GM12878 (cell line): ENCODE results near the gene TRAPPC12. TPM values are rescaled to one million over a fixed set of nuclear protein-coding genes. Genes with fewer than 3 reads are reported as not detected.

Experiments
- ATAC-seq: fragments of 200-7000 bp; cut with Tn5 transposase; 3 replicates; pipeline ENCODE4 v1.9.1; 2020; ENCODE audit warnings: mild to moderate bottlenecking, moderate library complexity
- BruUV-seq: library from RNA; stranded (reverse); fragments of 400-500 nt; replicated peaks from 2 replicates; lab custom pipeline; 2021; lab: Mats Ljungman, UMichigan
- CTCF ChIA-PET: fragments of 300-600 bp; sonication (Branson Sonifier 250); formaldehyde crosslinking; extraction: SDS; loops from one replicate; lab custom pipeline; 2021; ENCODE audit warnings: inconsistent platforms; lab: Yijun Ruan, JAX
- POLR2A ChIA-PET: fragments of 350-600 bp; formaldehyde crosslinking; extraction: SDS; loops from one replicate; lab custom pipeline; 2021; ENCODE audit warnings: inconsistent platforms; lab: Charles Lee
- RAD21 ChIA-PET: fragments of 300-600 bp; sonication (Branson Sonifier 250); formaldehyde crosslinking; loops from one replicate; lab custom pipeline; 2023; ENCODE audit warnings: antibody characterized with exemption; ENCODE audit not compliant: unreplicated experiment; lab: Charles Lee
- SMC1A ChIA-PET: fragments of 300-600 bp; sonication (Branson Sonifier 250); formaldehyde crosslinking; loops from one replicate; lab custom pipeline; 2023; ENCODE audit not compliant: unreplicated experiment, uncharacterized antibody; lab: Charles Lee
- DNase-seq: peaks from one replicate; pipeline ENCODE4 v3.0.0-alpha.2; 2011; ENCODE audit warnings: low read depth, low spot score
- FAIRE-seq: peaks from 3 replicates; lab custom pipeline; 2011; peaks lifted over from hg19 to GRCh38; lab: Jason Lieb, UNC
- H2AFZ ChIP-seq: 2 replicates; pipeline ENCODE4 v1.6.0; 2011; ENCODE audit warnings: low read depth, low read length, control low read depth; ENCODE audit not compliant: control insufficient read depth
- H3K27ac ChIP-seq: 2 replicates; pipeline ENCODE4 v1.5.1; 2011; ENCODE audit warnings: control low read depth; ENCODE audit not compliant: control insufficient read depth, insufficient read depth
- H3K27me3 ChIP-seq, 2 experiments: replicated peaks in 1 of 2; 2 replicates each; pipeline versions ENCODE4 v1.6.0 to v1.6.1; 2011; ENCODE audit warnings: low read length in 1 of 2; ENCODE audit not compliant: control insufficient read depth in 2 of 2, insufficient read depth in 2 of 2
- H3K36me3 ChIP-seq, 2 experiments: 2 replicates each; pipeline ENCODE4 v1.5.1; 2011; ENCODE audit warnings: low read length in 1 of 2; ENCODE audit not compliant: control insufficient read depth in 2 of 2, insufficient read depth in 2 of 2
- H3K4me1 ChIP-seq: 2 replicates; pipeline ENCODE4 v1.6.1; 2011; ENCODE audit warnings: mild to moderate bottlenecking, low read length, moderate library complexity, mixed read lengths; ENCODE audit not compliant: control insufficient read depth, insufficient read depth
- H3K4me2 ChIP-seq: 2 replicates; pipeline ENCODE4 v1.6.0; 2011; ENCODE audit warnings: control low read depth; ENCODE audit not compliant: control insufficient read depth, insufficient read depth
- H3K4me3 ChIP-seq: fragments of 200-600 bp; sonication (generic); 2 replicates; pipeline ENCODE4 v1.5.1; 2016
- H3K79me2 ChIP-seq: 2 replicates; pipeline ENCODE4 v1.6.0; 2011; ENCODE audit warnings: low read length; ENCODE audit not compliant: control insufficient read depth, insufficient read depth
- H3K9ac ChIP-seq: 2 replicates; pipeline ENCODE4 v1.8.0; 2011; ENCODE audit warnings: low read length, control low read depth, mixed read lengths; ENCODE audit not compliant: control insufficient read depth, insufficient read depth
- H3K9me3 ChIP-seq: replicated peaks from 3 replicates; pipeline ENCODE4 v1.5.1; 2011; ENCODE audit warnings: mild to moderate bottlenecking, low read length; ENCODE audit not compliant: control insufficient read depth, insufficient read depth
- H4K20me1 ChIP-seq: 2 replicates; pipeline ENCODE4 v1.6.0; 2011; ENCODE audit not compliant: control insufficient read depth, insufficient read depth
- BMI1 ChIP-seq: fragments of 450-650 bp; IDR thresholded peaks from 2 replicates; pipeline ENCODE4 v1.6.1; 2016; ENCODE audit warnings: mild to moderate bottlenecking, moderate library complexity, borderline replicate concordance
- CREM ChIP-seq: IDR thresholded peaks from 2 replicates; pipeline ENCODE4 v1.6.1; 2014; ENCODE audit warnings: antibody characterized with exemption, low read depth
- EED ChIP-seq: sonication (generic); IDR thresholded peaks from 2 replicates; pipeline ENCODE4 v1.6.1; 2016; ENCODE audit warnings: antibody characterized with exemption, low read depth
- EP300 ChIP-seq, 2 experiments: fragments of 150-350 bp in 1 of 2; IDR thresholded peaks; 2 replicates each; pipeline ENCODE4 v1.6.1; 2011 to 2012; ENCODE audit warnings: low read depth in 2 of 2, low read length in 2 of 2, borderline replicate concordance in 1 of 2, improper control_type of control experiment in 1 of 2, inconsistent platforms in 1 of 2; ENCODE audit not compliant: control insufficient read depth in 1 of 2
- HDGF ChIP-seq: fragments of 450-650 bp; IDR thresholded peaks from 2 replicates; pipeline ENCODE4 v1.6.1; 2016; ENCODE audit warnings: antibody characterized with exemption
- HSF1 ChIP-seq: fragments of 150-350 bp; IDR thresholded peaks from 2 replicates; pipeline ENCODE4 v1.6.1; 2014; ENCODE audit warnings: mild to moderate bottlenecking, low read depth, low read length
- LARP7 ChIP-seq: fragments of 450-650 bp; IDR thresholded peaks from 2 replicates; pipeline ENCODE4 v1.6.1; 2017; ENCODE audit warnings: mild to moderate bottlenecking
- MEF2A ChIP-seq: IDR thresholded peaks from 2 replicates; pipeline ENCODE4 v1.6.1; 2011; ENCODE audit warnings: low read depth, mild to moderate bottlenecking, low read length, moderate library complexity; ENCODE audit not compliant: insufficient read depth
- PBX3 ChIP-seq: IDR thresholded peaks from 2 replicates; pipeline ENCODE4 v1.6.1; 2011; ENCODE audit warnings: mild to moderate bottlenecking, low read depth, low read length, moderate library complexity; ENCODE audit not compliant: insufficient replicate concordance
- RAD21 ChIP-seq: IDR thresholded peaks from 2 replicates; pipeline ENCODE4 v1.6.1; 2011; ENCODE audit warnings: mild to moderate bottlenecking, low read depth, low read length, moderate library complexity; ENCODE audit not compliant: insufficient read depth
- RCOR1 ChIP-seq: conservative IDR thresholded peaks from 2 replicates; pipeline ENCODE4 v1.6.1; 2012; ENCODE audit warnings: low read depth, low read length, improper control_type of control experiment
- RFX5 ChIP-seq: IDR thresholded peaks from 2 replicates; pipeline ENCODE4 v1.6.1; 2011; ENCODE audit warnings: low read depth, low read length, improper control_type of control experiment
- SMARCA5 ChIP-seq: fragments of 450-650 bp; IDR thresholded peaks from 2 replicates; pipeline ENCODE4 v1.6.1; 2017; ENCODE audit warnings: mild to moderate bottlenecking
- SMC3 ChIP-seq: IDR thresholded peaks from 2 replicates; pipeline ENCODE4 v1.6.1; 2011; ENCODE audit warnings: low read length, improper control_type of control experiment, borderline replicate concordance
- TCF7 ChIP-seq: IDR thresholded peaks from 2 replicates; pipeline ENCODE4 v1.6.1; 2014; ENCODE audit warnings: antibody characterized with exemption, borderline replicate concordance
- ZNF622 ChIP-seq: fragments of 450-650 bp; IDR thresholded peaks from 2 replicates; pipeline ENCODE4 v1.6.1; 2017; ENCODE audit warnings: mild to moderate bottlenecking, inconsistent platforms
- WGBS: methylation state at CpG from one replicate; pipeline ENCODE4 v1.1.6; 2016; ENCODE audit warnings: low lambda C conversion rate; ENCODE audit not compliant: insufficient replicate concordance, insufficient coverage; ENCODE audit errors: missing lambda C conversion rate; 5-methylcytosine and 5-hydroxymethylcytosine counted together
- in situ Hi-C: fragments of 300-500 bp; cut with MboI; formaldehyde crosslinking; loops from 9 replicates; pipeline ENCODE4 v1.14.3; 2018; ENCODE audit warnings: mixed read lengths
- intact Hi-C: fragments of 100-400 bp; cut with micrococcal nuclease; formaldehyde crosslinking; loops from one replicate; pipeline ENCODE4 v1.14.2; 2022; ENCODE audit not compliant: unreplicated experiment
- polyA plus RNA-seq, 11 experiments: library from polyadenylated mRNA; depleted of rRNA in 4 of 11; unstranded in 6 of 11; stranded (reverse) in 5 of 11; fragments of >200 nt; fragmentation: Nextera tagmentation in 4 of 11; fragmentation: Illumina TruSeq in 1 of 11; extraction: Ambion mirVana in 4 of 11; extraction: Trizol in 1 of 11; gene quantifications; 1 replicate in 1 of 11; 2 replicates in 10 of 11; pipeline versions ENCODE4 v1.2.1 to v1.2.3, GENCODE V29; 2011 to 2016; ENCODE audit warnings: inconsistent platforms in 2 of 11, missing spikeins in 2 of 11, low read depth in 1 of 11
- total RNA-seq, 4 experiments: library from RNA; depleted of rRNA in 3 of 4; stranded (reverse); fragments of >200 nt in 3 of 4; fragmentation: Illumina TruSeq in 1 of 4; extraction: Trizol in 1 of 4; gene quantifications; 2 replicates each; pipeline versions ENCODE4 v1.2.1 to v1.2.3, GENCODE V29; 2013 to 2021

TRAPPC12 gene
- total and polyA plus RNA-seq, 10 of the 15 experiments (the other 5 are each of a cell fraction or from before 2014, with no cell fraction given): 8.6 to 77.1 (median 37.4) TPM

GRCh38 chr2:3440477-3440876 is 61.0 kb downstream of the TRAPPC12 start:
- SMC1A ChIA-PET: interaction anchor here (1.0 to 1.2 kb wide), 2 partner anchors 17 to 45 kb away, joined by 3 to 4 read pairs; no protein-coding TSS in a partner anchor
- BruUV-seq: no TSS peak
- H3K27me3 ChIP-seq: no peaks in the 10 kb centered on the region
- intact Hi-C loops: no loop called here
- no peak overlapping the region for H3K4me3 ChIP-seq
- POLR2A ChIA-PET: no interaction called here
- H4K20me1 ChIP-seq: no peaks in the 10 kb centered on the region
- peak; percentile 82 for FAIRE-seq
- H3K9me3 ChIP-seq: no peaks in the 10 kb centered on the region; the same call in 2 of the 3 replicates
- peaks cover 7 to 20% of the 10 kb centered on the region in 2 experiments for H3K36me3 ChIP-seq
- WGBS: 93% methylated on average over 2 of the region's 2 CpGs
- H3K27ac ChIP-seq: no peak overlapping the region
- no peak for ATAC-seq
- no peak overlapping the region for H2AFZ ChIP-seq
- H3K4me1 ChIP-seq: no peaks in the 10 kb centered on the region
- no peak overlapping the region for H3K9ac ChIP-seq
- TF ChIP-seq RFX5: no peak
- RAD21 ChIA-PET: no interaction called here
- DNase-seq: no peak
- in situ Hi-C loops: no loop called here
- no peak overlapping the region for H3K4me2 ChIP-seq
- H3K79me2 ChIP-seq: no peaks in the 10 kb centered on the region
- CTCF ChIA-PET: interaction anchor here (5.0 to 5.4 kb wide), 2 partner anchors 17 to 21 kb away, joined by 28 to 46 read pairs; no protein-coding TSS in a partner anchor

GRCh38 chr2:3441465-3441864 is 62.0 kb downstream of the TRAPPC12 start:
- no peak overlapping the region for H3K27ac ChIP-seq
- POLR2A ChIA-PET: no interaction called here
- SMC1A ChIA-PET: interaction anchor here (1.1 to 1.9 kb wide), 3 partner anchors 19 to 46 kb away, joined by 3 to 5 read pairs (median 4); no protein-coding TSS in a partner anchor
- intact Hi-C loops: no loop called here
- in situ Hi-C loops: no loop called here
- FAIRE-seq (no peak), DNase-seq (no peak), ATAC-seq (no peak)
- CTCF ChIA-PET: interaction anchor here (5.0 to 5.4 kb wide), 2 partner anchors 18 to 20 kb away, joined by 28 to 46 read pairs; no protein-coding TSS in a partner anchor
- H3K4me1 ChIP-seq: no peaks in the 10 kb centered on the region
- H2AFZ ChIP-seq: no peak overlapping the region
- no peaks in the 10 kb centered on the region for H3K79me2 ChIP-seq
- no TSS peak for BruUV-seq
- H3K4me2 ChIP-seq: no peak overlapping the region
- H3K9me3 ChIP-seq: no peaks in the 10 kb centered on the region; the same call in 2 of the 3 replicates
- H3K36me3 ChIP-seq: peaks cover 10 to 24% of the 10 kb centered on the region in 2 experiments
- H3K9ac ChIP-seq: no peak overlapping the region
- H3K27me3 ChIP-seq: no peaks in the 10 kb centered on the region
- H3K4me3 ChIP-seq: no peak overlapping the region
- H4K20me1 ChIP-seq: no peaks in the 10 kb centered on the region
- RAD21 ChIA-PET: interaction anchor here (2.7 kb wide), 1 partner anchor 20 kb away, joined by 10 read pairs; no protein-coding TSS in a partner anchor
- TF ChIP-seq EP300 (IDR thresholded peaks at IDR 0.05; ENCODE audit: borderline replicate concordance in 1 of 2, control insufficient read depth in 1 of 2, low read depth in 2 of 2, low read length in 2 of 2) (no peak), SMARCA5 (no peak), EED (no peak), RAD21 (no peak), HSF1 (no peak), MEF2A (no peak), CREM (no peak), HDGF (no peak), ZNF622 (no peak), BMI1 (no peak), PBX3 (no peak), SMC3 (no peak), RCOR1 (no peak), TCF7 (no peak), LARP7 (no peak)
